ENCODE measurements around the gene PRSS3. TPM values are rescaled to one million over a fixed set of nuclear protein-coding genes. Genes with fewer than 3 reads are reported as not detected.

Gene PRSS3
- total RNA-seq, 3 donors from 2014 or later (not counting 1 experiment from before 2014, with no cell fraction given), result 3.4 TPM; not detected in 2

DNA sequence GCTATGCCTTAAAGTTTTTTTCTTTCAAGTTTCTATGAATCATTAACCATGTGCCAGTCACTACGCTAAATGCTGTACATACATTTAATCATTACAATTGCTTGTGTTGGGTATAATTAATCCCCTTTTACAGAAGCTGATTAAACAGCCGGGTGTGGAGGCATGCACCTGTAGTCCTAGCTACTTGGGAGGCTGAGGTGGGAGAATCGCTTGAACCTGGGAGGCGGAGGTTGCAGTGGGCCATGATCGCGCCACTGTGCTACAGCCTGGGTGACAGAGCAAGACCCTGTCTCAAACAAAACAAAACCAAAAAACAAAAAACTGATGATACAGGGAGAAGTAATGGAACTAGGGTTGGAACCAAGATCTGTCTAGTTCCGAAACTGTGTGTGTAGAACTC, 20.4 kb downstream of the PRSS3 start:
- peak overlapping the region; percentile 87 for H3K4me3 Mint-ChIP-seq
- H3K4me1 ChIP-seq (ENCODE audit: control insufficient read depth, insufficient read depth, low read length), result peaks cover 32% of the 10 kb centered on the region
- TF ChIP-seq, protein P1, sequence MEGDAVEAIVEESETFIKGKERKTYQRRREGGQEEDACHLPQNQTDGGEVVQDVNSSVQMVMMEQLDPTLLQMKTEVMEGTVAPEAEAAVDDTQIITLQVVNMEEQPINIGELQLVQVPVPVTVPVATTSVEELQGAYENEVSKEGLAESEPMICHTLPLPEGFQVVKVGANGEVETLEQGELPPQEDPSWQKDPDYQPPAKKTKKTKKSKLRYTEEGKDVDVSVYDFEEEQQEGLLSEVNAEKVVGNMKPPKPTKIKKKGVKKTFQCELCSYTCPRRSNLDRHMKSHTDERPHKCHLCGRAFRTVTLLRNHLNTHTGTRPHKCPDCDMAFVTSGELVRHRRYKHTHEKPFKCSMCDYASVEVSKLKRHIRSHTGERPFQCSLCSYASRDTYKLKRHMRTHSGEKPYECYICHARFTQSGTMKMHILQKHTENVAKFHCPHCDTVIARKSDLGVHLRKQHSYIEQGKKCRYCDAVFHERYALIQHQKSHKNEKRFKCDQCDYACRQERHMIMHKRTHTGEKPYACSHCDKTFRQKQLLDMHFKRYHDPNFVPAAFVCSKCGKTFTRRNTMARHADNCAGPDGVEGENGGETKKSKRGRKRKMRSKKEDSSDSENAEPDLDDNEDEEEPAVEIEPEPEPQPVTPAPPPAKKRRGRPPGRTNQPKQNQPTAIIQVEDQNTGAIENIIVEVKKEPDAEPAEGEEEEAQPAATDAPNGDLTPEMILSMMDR (IDR thresholded peaks at IDR 0.05), result no peak

DNA sequence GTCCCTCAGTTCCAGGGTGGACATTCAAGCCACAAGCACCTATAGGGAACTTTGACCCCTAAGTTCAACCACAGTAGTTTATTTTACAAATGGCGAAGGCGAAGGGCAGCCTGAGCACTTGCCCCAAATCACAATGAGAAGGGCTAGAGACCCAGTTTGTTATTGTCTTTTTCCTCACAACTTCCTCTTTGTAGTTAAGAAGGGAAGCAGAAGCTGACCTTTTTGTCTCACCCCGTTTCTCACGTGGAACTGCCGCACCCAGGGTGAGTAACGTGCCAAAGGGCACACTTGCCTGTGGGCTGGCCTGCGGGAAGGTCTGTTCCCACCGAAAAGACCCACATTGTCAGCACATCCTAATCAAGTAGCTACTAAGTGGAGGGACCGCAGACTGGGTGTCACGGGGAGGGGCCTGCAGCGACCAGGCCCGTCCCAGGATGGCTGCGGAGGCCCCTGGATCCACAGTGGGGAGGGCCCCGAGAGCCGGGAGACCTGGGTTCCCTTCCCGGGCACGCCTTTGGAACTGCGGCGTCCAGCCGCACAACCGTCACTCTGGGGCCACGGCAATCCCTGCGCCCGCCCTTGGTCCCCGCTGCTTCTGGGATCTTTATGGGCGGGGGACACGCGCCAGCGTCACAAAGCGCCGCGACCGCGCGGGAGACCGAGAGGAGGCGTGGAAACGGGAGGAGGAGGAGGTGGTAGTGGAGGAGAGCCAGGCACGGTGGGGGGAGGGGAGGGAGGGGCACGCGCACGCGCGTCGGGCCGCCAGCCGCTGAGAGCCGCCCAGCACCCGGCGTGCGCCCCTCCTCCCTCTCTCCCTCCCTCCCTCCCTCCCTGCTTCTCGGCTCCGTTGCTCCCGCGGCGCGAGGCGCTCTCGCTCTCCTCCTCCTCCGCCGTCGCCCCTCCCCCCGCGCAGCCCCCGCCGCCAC, 21.2 kb downstream of the PRSS3 start, which contains the start of gene UBE2R2:
Gene UBE2R2 (plus strand): TSS at position 834 of the 926 bp plus-strand sequence. CDS start 598 bp downstream, outside the sequence.
- H3K9me3 Mint-ChIP-seq, result no peaks in the 10 kb centered on the region
- peak within 1 kb of the TSS; percentile 98 for H3K27ac ChIP-seq (ENCODE audit: low read length)
- H3K36me3 ChIP-seq (ENCODE audit: control insufficient read depth, insufficient read depth, low read length), result no peaks in the 10 kb centered on the region
- peak within 1 kb of the TSS; percentile 90 to 91 for H3K27ac Mint-ChIP-seq
- peak within 1 kb of the TSS; percentile 93 for H3K4me3 Mint-ChIP-seq
- peak; percentile 83 to 98 for DNase-seq
- peak within 1 kb of the TSS; percentile 91 for H3K4me3 ChIP-seq (ENCODE audit: low read length)
- TF ChIP-seq, protein P1 (IDR thresholded peaks at IDR 0.05), result no peak
- H3K9me3 ChIP-seq (ENCODE audit: control insufficient read depth, insufficient read depth, low read length), result no peaks in the 10 kb centered on the region
- ATAC-seq, result peak; percentile 70 to 88 (median 78)
- 1% methylated on average over 54 of the region's 66 CpGs for WGBS (ENCODE audit: insufficient coverage)
- H3K27me3 ChIP-seq (ENCODE audit: control insufficient read depth, insufficient read depth, low read length), result no peaks in the 10 kb centered on the region
- H3K4me1 ChIP-seq (ENCODE audit: control insufficient read depth, insufficient read depth, low read length), result peaks cover 32% of the 10 kb centered on the region
- intact Hi-C loops (cut with micrococcal nuclease), result loop anchor here (2.0 to 5.0 kb wide), 3 partner anchors 68 to 561 kb away; partner anchors contain the start of gene MYORG
- no peaks in the 10 kb centered on the region for H3K27me3 Mint-ChIP-seq (ENCODE audit: low read depth in 2 of 2)
- H3K4me1 Mint-ChIP-seq, result peaks cover 52 to 60% of the 10 kb centered on the region in 2 donors
- H3K36me3 Mint-ChIP-seq, result no peaks in the 10 kb centered on the region

More for the DNA sequence above, 20.4 kb downstream of the PRSS3 start:
- Histone ChIP-seq H3K27ac (ENCODE audit: low read length) (peak overlapping the region; percentile 98), H3K27me3 (ENCODE audit: control insufficient read depth, insufficient read depth, low read length) (no peaks in the 10 kb centered on the region), H3K9me3 (ENCODE audit: control insufficient read depth, insufficient read depth, low read length) (no peaks in the 10 kb centered on the region), H3K4me3 (ENCODE audit: low read length) (no peak overlapping the region), H3K36me3 (ENCODE audit: control insufficient read depth, insufficient read depth, low read length) (no peaks in the 10 kb centered on the region)
- no peak for ATAC-seq
- Mint-ChIP-seq H3K27ac (peak overlapping the region; percentile 90 to 91), H3K9me3 (no peaks in the 10 kb centered on the region), H3K27me3 (ENCODE audit: low read depth in 2 of 2) (no peaks in the 10 kb centered on the region), H3K4me1 (peaks cover 46 to 55% of the 10 kb centered on the region in 2 donors), H3K36me3 (no peaks in the 10 kb centered on the region)
- WGBS (ENCODE audit: insufficient coverage), result 95% methylated on average over 4 of the region's 7 CpGs
- DNase-seq, result no peak
- intact Hi-C loops (cut with micrococcal nuclease), result loop anchor here (2.0 to 5.0 kb wide), 3 partner anchors 67 to 562 kb away; partner anchors contain the start of gene MYORG

DNA sequence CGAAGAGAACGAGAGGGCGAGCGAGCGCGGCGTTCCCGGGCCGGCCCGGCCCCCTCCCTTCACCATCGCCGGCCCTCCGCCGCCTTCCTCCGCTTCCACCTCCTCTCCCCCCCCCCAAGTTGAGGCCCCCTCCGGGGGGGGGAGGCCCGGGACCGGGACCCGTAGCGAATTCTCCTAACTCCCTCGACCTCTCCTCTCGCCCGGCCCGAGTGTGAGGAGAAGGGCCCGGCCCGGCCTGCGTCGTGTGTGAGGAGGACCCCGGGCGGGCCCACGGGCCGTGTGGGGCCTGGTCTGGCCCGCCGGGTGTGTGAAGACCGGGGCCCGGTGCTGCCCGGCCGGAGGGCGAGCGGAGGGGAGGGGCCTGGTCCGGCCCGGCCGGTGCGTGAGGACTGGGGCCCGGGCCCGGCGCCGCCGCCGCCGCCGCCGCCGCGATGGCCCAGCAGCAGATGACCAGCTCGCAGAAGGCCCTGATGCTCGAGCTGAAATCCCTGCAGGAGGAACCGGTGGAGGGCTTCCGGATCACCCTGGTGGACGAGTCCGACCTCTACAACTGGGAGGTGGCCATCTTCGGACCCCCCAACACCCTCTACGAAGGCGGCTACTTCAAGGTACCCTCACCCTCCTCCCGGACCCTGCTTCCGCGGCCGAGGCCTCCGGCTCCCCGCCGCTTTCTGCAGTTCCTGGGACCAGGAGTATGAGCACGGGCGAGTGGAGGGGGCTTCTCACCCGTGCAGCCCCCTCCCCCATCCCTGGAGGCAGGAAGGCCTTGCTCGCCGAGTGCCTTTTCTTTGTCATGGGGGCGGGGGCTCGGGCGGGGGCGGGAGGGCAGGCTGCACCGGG, 22.2 kb downstream of the PRSS3 start:
- under 1% methylated on average over 68 of the region's 81 CpGs for WGBS (ENCODE audit: insufficient coverage)
- Mint-ChIP-seq H3K36me3 (no peaks in the 10 kb centered on the region), H3K4me1 (peaks cover 52 to 60% of the 10 kb centered on the region in 2 donors), H3K9me3 (no peaks in the 10 kb centered on the region), H3K4me3 (peak overlapping the region; percentile 93), H3K27me3 (ENCODE audit: low read depth in 2 of 2) (no peaks in the 10 kb centered on the region), H3K27ac (peak overlapping the region; percentile 90 to 91)
- ATAC-seq (peak; percentile 4 to 11 (median 6)), DNase-seq (peak; percentile 52 to 72)
- intact Hi-C loops (cut with micrococcal nuclease), result loop anchor here (2.0 to 5.0 kb wide), 3 partner anchors 69 to 560 kb away; partner anchors contain the start of gene MYORG
- H3K27me3 ChIP-seq (ENCODE audit: control insufficient read depth, insufficient read depth, low read length), result no peaks in the 10 kb centered on the region
- no peaks in the 10 kb centered on the region for H3K36me3 ChIP-seq (ENCODE audit: control insufficient read depth, insufficient read depth, low read length)
- peak overlapping the region; percentile 91 for H3K4me3 ChIP-seq (ENCODE audit: low read length)
- peak overlapping the region; percentile 98 for H3K27ac ChIP-seq (ENCODE audit: low read length)
- H3K4me1 ChIP-seq (ENCODE audit: control insufficient read depth, insufficient read depth, low read length), result peaks cover 35% of the 10 kb centered on the region
- no peaks in the 10 kb centered on the region for H3K9me3 ChIP-seq (ENCODE audit: control insufficient read depth, insufficient read depth, low read length)
- TF ChIP-seq, protein P1 (IDR thresholded peaks at IDR 0.05), result no peak
